Brain microvascular endothelial cell (primary cell): Measurements from ENCODE around the gene TRIM10.

Experiments
- DNase-seq: peaks from one replicate; pipeline ENCODE4 v3.0.0-alpha.2; 2020
- H3K27ac ChIP-seq: fragments of 250-450 bp; sonication (Bioruptor Pico); 2 replicates; pipeline ENCODE4 v1.5.1; 2020; ENCODE audit warnings: mild to moderate bottlenecking, moderate library complexity
- H3K27me3 ChIP-seq: fragments of 250-450 bp; sonication (Bioruptor Pico); replicated peaks from 2 replicates; pipeline ENCODE4 v1.5.1; 2020; ENCODE audit warnings: mild to moderate bottlenecking
- H3K36me3 ChIP-seq: fragments of 250-450 bp; sonication (Bioruptor Pico); replicated peaks from 2 replicates; pipeline ENCODE4 v1.5.1; 2020; ENCODE audit warnings: mild to moderate bottlenecking
- H3K4me3 ChIP-seq: 2 replicates; pipeline ENCODE4 v1.5.1; 2011; ENCODE audit warnings: low read depth, mild to moderate bottlenecking, control low read depth, low read length, moderate library complexity
- in situ Hi-C: cut with HindIII; loops from 2 replicates; pipeline ENCODE4 v1.10.0; 2017; ENCODE audit warnings: low sequenced_read_pairs, low pct_ligation_motif_present
- TF ChIP-seq, protein P1 (sequence below): IDR thresholded peaks from 2 replicates; pipeline ENCODE4 v1.5.1; 2011; ENCODE audit warnings: low read depth, mild to moderate bottlenecking, moderate library complexity, low read length, control low read depth, inconsistent platforms; ENCODE audit errors: missing control alignments

The TRIM10 gene

DNA sequence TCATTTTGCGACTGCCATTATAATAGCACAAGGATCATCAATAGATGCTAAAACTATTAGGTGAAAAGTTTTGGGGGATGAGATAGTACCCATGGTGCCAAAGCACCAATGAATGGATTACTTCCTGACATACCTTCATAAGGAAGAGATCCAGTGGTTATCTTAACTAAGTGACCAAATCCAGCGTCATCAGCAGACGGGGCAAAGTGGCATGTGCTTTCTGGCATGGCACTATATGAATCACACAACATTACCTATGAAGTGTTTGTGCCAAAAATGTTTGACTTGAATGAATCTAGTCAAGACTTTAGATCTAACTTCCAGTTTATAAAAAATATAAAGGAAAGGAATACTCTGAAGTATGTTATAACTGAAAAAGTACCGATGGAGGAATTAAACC is 41.4 kb upstream of the TRIM10 start:
- TF ChIP-seq, protein P1, sequence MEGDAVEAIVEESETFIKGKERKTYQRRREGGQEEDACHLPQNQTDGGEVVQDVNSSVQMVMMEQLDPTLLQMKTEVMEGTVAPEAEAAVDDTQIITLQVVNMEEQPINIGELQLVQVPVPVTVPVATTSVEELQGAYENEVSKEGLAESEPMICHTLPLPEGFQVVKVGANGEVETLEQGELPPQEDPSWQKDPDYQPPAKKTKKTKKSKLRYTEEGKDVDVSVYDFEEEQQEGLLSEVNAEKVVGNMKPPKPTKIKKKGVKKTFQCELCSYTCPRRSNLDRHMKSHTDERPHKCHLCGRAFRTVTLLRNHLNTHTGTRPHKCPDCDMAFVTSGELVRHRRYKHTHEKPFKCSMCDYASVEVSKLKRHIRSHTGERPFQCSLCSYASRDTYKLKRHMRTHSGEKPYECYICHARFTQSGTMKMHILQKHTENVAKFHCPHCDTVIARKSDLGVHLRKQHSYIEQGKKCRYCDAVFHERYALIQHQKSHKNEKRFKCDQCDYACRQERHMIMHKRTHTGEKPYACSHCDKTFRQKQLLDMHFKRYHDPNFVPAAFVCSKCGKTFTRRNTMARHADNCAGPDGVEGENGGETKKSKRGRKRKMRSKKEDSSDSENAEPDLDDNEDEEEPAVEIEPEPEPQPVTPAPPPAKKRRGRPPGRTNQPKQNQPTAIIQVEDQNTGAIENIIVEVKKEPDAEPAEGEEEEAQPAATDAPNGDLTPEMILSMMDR, result no peak
- no peak for DNase-seq
- no peak overlapping the region for H3K27ac ChIP-seq
- no peak overlapping the region for H3K4me3 ChIP-seq
- in situ Hi-C loops, result no loop called here
- no peaks in the 10 kb centered on the region for H3K27me3 ChIP-seq
- H3K36me3 ChIP-seq, result peaks cover 14% of the 10 kb centered on the region

DNA sequence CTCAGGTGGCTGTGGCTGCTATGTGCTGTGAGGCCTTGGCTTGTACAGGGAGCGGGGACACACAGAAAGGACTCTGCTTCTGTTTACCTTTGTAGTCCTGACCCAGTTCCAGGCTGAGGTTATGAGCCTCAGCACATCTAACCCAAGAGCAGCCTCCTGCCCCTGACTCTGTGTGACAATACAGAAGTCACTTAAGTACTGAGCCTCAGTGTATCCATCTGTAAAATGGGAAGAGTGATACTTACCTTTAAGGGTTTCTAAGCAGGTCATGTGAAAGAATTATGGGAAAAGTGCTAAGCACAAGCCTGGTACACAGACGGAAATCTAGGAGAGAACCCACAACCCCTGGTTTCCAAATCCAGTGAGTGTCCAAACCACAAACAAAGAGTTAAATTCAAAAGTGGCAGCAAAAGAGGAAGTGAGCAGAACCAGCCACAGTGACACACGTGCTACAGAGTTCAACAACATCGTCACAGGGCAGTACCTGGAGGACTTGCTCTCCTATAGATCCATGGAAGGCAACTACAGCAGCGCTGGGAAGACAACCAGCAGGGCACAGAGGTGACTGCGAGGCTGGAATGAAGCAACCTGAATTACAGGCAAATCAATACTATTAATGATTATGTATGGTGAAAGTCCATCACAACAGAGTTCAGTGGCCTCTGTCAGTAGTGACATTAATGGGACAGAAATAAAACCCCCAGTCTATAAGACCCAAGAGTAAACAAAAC is 39.7 kb upstream of the TRIM10 start:
- Histone ChIP-seq H3K4me3 (no peak overlapping the region), H3K27me3 (no peaks in the 10 kb centered on the region), H3K27ac (no peak overlapping the region), H3K36me3 (peaks cover 24% of the 10 kb centered on the region)
- TF ChIP-seq, protein P1, result no peak
- no peak for DNase-seq
- in situ Hi-C loops, result no loop called here

DNA sequence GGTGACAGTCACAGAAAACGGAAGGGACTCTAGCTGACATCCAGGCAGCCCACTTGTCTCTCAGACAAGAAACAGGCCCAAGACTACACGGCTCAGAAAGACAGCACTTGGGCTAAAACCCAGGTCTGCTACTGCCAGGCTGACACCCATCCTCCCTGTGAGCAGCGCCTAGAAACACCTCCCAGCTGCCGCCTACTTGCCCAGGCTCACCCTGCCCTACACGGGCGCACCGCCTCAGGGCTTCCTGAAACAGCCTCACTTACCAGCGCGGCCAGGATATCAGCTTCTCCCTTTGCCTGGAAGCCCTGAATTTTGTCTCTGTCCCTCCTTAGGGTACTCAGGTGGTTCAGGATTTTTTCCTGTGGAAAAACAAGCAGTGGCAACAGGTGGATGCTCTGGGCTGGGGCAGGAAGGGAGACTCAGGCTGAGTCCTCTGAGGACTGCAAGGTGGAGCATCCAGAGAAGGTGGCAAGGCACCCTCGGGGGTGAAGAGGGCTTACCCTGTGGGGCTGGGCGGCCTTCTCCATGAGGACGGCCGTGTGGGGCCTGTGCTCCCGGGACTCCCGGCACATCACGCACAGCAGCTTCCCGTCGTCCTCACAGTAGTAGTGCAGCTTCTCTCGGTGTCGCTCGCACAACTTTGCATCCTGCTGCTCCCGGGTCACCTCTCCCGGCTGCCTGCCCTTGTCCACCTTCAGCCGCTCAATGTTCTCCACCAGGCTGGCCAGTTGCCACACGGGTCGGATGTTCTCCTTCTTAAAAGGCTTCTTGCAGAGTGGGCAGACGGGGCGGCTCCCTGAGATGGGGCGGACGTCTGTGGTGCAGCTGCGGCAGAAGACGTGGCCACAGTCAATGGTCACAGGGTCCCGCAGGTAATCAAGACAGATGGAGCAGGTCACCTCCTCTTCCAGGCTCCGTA is 37.4 kb upstream of the TRIM10 start:
- Histone ChIP-seq H3K27me3 (no peaks in the 10 kb centered on the region), H3K27ac (no peak overlapping the region), H3K36me3 (peaks cover 24% of the 10 kb centered on the region), H3K4me3 (no peak overlapping the region)
- in situ Hi-C loops, result no loop called here
- TF ChIP-seq, protein P1, result no peak
- no peak for DNase-seq

DNA sequence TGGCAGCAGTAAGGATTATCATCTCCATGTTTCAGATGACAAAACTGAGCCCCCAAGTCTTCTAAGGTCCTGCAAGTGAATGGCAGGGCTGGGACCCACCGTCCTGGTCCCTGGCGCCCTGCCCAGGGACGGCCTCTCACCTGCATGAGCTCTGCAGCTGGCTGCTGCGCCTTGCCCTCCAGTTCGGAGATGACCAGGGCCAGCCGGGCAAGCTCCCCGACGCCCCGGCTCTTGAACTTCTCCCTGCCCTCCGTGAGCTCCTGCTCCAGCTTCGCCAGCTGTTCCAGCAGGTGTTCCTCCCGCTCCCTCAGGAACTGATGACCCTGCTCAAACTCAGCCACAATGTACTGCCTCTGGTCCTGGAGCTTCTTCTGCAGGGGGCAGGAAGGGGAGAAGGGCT is 35.4 kb upstream of the TRIM10 start:
- TF ChIP-seq, protein P1, result no peak
- DNase-seq, result no peak
- H3K36me3 ChIP-seq, result peaks cover 24% of the 10 kb centered on the region
- in situ Hi-C loops, result no loop called here
- no peaks in the 10 kb centered on the region for H3K27me3 ChIP-seq
- H3K27ac ChIP-seq, result no peak overlapping the region
- H3K4me3 ChIP-seq, result no peak overlapping the region

DNA sequence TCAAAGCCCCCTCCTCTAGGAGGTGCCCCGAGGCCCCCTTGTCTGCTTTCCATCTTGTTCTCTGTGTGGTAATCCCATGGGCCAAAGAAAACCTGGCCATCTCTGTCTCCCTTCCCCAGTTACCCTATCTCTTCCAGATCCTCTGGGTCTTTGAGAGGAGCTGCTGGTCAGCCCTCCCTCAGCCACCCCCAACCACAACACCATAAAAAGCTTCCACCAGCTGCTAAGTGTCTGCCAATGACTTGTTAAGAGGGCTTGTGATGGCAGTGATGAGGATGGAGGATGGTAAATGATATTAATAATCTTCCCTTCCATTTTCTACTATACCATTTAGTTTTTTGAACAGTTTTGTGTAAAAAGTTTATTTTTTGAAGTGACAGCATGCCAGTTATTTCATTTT is 34.9 kb upstream of the TRIM10 start:
- in situ Hi-C loops, result no loop called here
- Histone ChIP-seq H3K27me3 (no peaks in the 10 kb centered on the region), H3K36me3 (peaks cover 24% of the 10 kb centered on the region), H3K27ac (no peak overlapping the region), H3K4me3 (no peak overlapping the region)
- TF ChIP-seq, protein P1, result no peak
- DNase-seq, result no peak
